ENCODE data around the gene TMEM198. TPM values are rescaled to one million over a fixed set of nuclear protein-coding genes. Genes with fewer than 3 reads are reported as not detected.

TMEM198 gene
- total RNA-seq, 4 donors from 2014 or later: 1.9 to 6.2 (median 2.9) TPM

DNA sequence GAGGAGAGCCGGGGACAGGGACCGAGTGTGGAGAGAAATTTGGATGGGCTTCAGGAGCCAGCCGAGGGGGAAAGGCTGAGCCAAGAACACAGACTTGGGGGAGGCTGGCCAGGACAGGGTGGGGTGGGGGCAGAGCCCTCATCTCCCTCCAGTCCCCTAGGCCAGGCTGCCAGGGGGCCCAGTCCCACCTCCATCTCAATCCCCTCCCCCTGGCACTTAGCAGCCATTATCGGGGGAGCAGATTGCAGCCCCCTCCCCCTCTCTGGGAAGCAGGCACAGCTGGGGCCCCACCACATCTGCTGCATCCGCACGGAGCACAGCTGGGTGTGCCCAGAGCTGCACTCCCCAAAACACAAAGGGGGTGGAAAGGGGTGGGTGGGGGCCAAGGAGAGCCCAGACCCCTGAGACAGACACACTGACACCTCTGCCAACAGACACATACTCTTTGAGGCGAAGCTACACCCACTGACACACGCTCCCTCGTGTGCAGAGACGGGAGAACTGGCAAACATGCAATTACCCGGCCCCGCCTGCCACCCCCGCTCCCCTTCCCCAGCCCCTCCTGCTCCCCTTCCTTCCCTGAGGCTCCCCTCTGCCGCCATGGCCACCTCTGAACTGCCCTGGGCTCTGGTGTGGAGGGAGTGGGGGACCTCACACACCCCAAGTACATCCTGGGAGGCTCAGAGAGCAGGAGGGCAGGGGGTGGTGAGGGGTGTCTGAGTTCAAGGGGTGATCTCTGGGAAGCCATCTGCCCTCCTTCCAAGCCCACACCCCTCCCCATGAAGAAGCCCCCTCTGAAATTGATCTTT, 34.7 kb upstream of the TMEM198 start:
- ATAC-seq (ENCODE audit: low FRiP score): peak; percentile 6
- DNase-seq (ENCODE audit: low spot score): no peak

DNA sequence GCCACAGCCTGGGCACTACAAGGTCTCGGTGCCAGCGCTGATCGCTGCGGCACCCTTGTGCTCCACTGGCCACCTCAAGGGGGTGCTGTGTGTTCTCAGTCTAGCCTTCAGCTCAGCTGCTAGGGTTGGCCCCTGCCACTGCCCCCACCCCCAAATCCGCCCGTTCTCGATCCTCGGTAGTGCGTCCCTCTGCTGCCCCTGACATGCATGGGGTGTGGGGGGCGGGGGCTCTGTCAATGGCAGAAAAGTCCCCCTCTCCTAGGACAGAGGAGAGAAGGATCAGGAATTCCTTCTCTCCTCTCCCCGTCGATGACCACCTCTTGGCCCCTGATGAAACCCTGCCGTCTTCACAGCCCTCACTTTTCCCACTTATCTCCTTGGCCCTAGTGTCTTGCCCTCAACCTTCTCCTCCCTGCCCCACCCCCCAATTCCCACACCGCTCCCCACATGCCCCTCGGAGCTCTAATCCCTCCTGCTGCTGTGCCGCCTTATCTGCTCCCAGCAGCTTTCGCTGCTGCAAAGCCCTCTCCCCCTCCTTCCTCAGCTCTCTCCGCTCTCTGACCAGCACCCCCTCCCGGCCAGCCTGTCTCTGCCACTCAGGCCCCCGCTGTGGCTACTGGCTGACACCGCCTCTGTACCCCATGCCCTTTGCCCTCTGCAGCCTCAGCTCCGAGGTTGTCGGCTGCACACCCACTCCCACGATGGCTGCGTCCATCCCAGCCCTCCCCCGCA, 33.9 kb upstream of the TMEM198 start:
- ATAC-seq (ENCODE audit: low FRiP score) (peak; percentile 78), DNase-seq (ENCODE audit: low spot score) (no peak)
- TF ChIP-seq, protein P1, sequence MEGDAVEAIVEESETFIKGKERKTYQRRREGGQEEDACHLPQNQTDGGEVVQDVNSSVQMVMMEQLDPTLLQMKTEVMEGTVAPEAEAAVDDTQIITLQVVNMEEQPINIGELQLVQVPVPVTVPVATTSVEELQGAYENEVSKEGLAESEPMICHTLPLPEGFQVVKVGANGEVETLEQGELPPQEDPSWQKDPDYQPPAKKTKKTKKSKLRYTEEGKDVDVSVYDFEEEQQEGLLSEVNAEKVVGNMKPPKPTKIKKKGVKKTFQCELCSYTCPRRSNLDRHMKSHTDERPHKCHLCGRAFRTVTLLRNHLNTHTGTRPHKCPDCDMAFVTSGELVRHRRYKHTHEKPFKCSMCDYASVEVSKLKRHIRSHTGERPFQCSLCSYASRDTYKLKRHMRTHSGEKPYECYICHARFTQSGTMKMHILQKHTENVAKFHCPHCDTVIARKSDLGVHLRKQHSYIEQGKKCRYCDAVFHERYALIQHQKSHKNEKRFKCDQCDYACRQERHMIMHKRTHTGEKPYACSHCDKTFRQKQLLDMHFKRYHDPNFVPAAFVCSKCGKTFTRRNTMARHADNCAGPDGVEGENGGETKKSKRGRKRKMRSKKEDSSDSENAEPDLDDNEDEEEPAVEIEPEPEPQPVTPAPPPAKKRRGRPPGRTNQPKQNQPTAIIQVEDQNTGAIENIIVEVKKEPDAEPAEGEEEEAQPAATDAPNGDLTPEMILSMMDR (IDR thresholded peaks at IDR 0.05): peak in 1 of 3 donors; percentile 22

More for the DNA sequence above, 34.7 kb upstream of the TMEM198 start:
- TF ChIP-seq, protein P1 (IDR thresholded peaks at IDR 0.05): no peak

GRCh38 chr2:219510512-219511135, 33.2 kb upstream of the TMEM198 start:
- TF ChIP-seq, protein P1 (IDR thresholded peaks at IDR 0.05): no peak
- ATAC-seq (ENCODE audit: low FRiP score) (no peak), DNase-seq (ENCODE audit: low spot score) (no peak)

DNA sequence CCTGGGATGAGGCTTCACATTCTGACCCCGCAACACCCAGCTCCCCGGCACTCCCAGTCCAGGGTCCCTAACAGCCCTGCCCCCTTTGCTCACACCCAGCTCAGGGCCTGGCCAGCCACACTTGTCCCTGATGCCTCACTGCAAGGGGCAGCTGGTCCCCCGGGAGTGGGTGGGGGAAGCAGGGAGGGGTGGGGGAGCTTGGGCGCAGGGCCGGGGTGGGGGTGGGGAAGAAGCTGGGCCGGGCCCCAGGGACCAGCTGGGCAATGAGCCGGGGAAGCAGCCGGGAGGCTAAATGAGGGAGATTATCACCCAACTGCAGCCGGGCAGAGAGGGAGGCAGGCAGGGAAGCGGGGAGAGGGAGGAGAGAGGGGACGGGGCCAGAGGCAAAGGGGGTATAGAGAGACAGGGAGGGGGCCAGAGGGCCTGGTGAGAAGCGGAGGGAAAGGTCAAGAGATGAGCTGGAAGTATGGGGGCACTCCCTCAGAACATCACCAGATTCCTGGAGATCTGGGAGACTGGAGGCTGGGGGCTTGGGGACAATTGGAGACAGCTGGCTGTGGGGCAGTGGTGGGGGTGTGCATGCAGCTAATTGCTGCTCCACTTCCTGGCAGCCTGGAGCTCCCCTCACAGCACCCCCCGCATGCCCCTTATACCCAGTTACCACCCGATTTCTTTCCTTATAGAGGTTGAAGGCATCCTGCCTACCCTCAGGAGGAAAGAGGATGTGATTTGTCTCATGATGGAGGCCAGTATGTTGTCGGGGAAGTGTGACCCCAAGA, 32.1 kb upstream of the TMEM198 start:
- TF ChIP-seq, protein P1 (IDR thresholded peaks at IDR 0.05): no peak
- ATAC-seq (ENCODE audit: low FRiP score) (no peak), DNase-seq (ENCODE audit: low spot score) (no peak)

- TF ChIP-seq, protein P1 (IDR thresholded peaks at IDR 0.05): no peak
- no peak for ATAC-seq (ENCODE audit: low FRiP score)
- DNase-seq (ENCODE audit: low spot score): no peak
Observed at GRCh38 chr2:219512524-219513216, 31.2 kb upstream of the TMEM198 start.

DNA sequence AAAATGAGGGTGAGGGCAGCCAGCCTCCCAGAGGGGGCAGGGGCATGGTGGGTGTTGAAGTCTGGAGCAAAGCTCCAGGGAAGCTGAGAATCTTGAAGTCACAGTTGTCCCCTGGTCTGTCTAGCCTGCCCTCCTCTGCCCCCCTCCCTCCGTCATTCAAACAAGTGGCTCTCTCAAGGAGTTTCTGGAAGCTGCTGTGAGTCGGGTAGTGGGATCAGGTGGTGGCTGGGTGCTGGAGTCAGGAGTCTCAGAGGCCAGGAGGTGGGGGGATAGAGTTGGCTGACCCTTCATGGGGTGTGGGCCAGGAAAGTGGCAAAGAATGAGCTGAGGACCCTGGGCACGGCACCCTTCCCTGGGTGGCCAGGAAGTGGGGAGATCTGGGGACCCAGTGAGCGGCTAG, 30.0 kb upstream of the TMEM198 start:
- DNase-seq (ENCODE audit: low spot score): no peak
- ATAC-seq (ENCODE audit: low FRiP score): no peak
- TF ChIP-seq, protein P1 (IDR thresholded peaks at IDR 0.05): no peak
